Right lobe of liver (tissue), 6 donors: ENCODE results near the gene ERI3. TPM values are rescaled to one million over a fixed set of nuclear protein-coding genes. Genes with fewer than 3 reads are reported as not detected.
A peak's percentile ranks its signal among the peaks of the same experiment; 100 is the strongest.

ENCODE experiments used
- ATAC-seq, 4 donors: fragments of 200-7000 bp; cut with Tn5 transposase; one replicate each; pipeline ENCODE4 v1.9.1; 2020; ENCODE audit warnings: mild to moderate bottlenecking in 4 of 4, moderate library complexity in 4 of 4
- DNase-seq, 3 donors: peaks; one replicate each; pipeline ENCODE4 v3.0.0-alpha.2; 2020
- H3K27ac ChIP-seq, 3 donors: fragments of 200-600 bp; one replicate each; pipeline ENCODE4 v1.8.0; 2022
- H3K27me3 ChIP-seq, 2 donors: fragments of 200-600 bp; one replicate each; pipeline ENCODE4 v1.8.0; 2022
- H3K36me3 ChIP-seq, 4 donors: fragments of 200-600 bp; sonication (generic) in 1 of 4; one replicate each; pipeline versions ENCODE4 v1.5.1 to v1.8.0; 2017 to 2022; ENCODE audit warnings: control low read depth in 1 of 4
- H3K4me1 ChIP-seq, 4 donors: fragments of 200-600 bp; sonication (generic) in 1 of 4; one replicate each; pipeline versions ENCODE4 v1.5.1 to v1.8.0; 2017 to 2022; ENCODE audit warnings: control low read depth in 1 of 4
- H3K4me3 ChIP-seq, 3 donors: fragments of 200-600 bp; one replicate each; pipeline ENCODE4 v1.8.0; 2022
- H3K9me3 ChIP-seq, 4 donors: fragments of 200-600 bp; sonication (generic) in 1 of 4; one replicate each; pipeline versions ENCODE4 v1.5.1 to v1.8.0; 2017 to 2022; ENCODE audit warnings: control low read depth in 1 of 4
- POLR2A ChIP-seq: fragments of 450-650 bp; IDR thresholded peaks from one replicate; pipeline ENCODE4 v1.6.1; 2017; ENCODE audit warnings: antibody characterized with exemption, mild to moderate bottlenecking
- WGBS: methylation state at CpG from one replicate; pipeline ENCODE4 v1.1.6; 2018; ENCODE audit warnings: low coverage, low lambda C conversion rate; ENCODE audit not compliant: insufficient coverage; ENCODE audit errors: missing lambda C conversion rate; 5-methylcytosine and 5-hydroxymethylcytosine counted together
- intact Hi-C, 2 donors: fragments of 100-400 bp; cut with DNase I; formaldehyde crosslinking; loops; one replicate each; pipeline versions ENCODE4 v1.11.2 to v1.14.1; 2022
- total RNA-seq, 6 experiments: library from RNA; depleted of rRNA in 2 of 6; stranded (reverse); fragments of >200 nt in 2 of 6; fragmentation: NEBNext Ultra II Directional in 3 of 6; extraction: Animal tissue kit (Norgen Biotek cat#: 25700) in 3 of 6; gene quantifications; one replicate each; pipeline versions ENCODE4 v1.1.0 to v1.2.4, GENCODE V29; 2016 to 2023
- TF ChIP-seq, protein P1 (sequence below), 4 donors: fragments of 200-600 bp in 3 of 4; fragments of 450-650 bp in 1 of 4; IDR thresholded peaks; one replicate each; pipeline versions ENCODE4 v1.5.1 to v1.8.0; 2016 to 2022; ENCODE audit warnings: antibody characterized with exemption in 4 of 4, mild to moderate bottlenecking in 2 of 4
- donor health status: DM: no; HTN: yes; CAD: no.
- donor health status: DM: no; HTN: no; CAD: no.
- donor health status: DM: no; HTN: no; CAD: no.
- donor health status: DM: no; HTN: yes; CAD: no.
- donor health status: DM: no; HTN: yes; CAD: no.

Gene ERI3
- total RNA-seq, 6 experiments from 2014 or later, result 20.6 to 30.6 (median 23.8) TPM

DNA sequence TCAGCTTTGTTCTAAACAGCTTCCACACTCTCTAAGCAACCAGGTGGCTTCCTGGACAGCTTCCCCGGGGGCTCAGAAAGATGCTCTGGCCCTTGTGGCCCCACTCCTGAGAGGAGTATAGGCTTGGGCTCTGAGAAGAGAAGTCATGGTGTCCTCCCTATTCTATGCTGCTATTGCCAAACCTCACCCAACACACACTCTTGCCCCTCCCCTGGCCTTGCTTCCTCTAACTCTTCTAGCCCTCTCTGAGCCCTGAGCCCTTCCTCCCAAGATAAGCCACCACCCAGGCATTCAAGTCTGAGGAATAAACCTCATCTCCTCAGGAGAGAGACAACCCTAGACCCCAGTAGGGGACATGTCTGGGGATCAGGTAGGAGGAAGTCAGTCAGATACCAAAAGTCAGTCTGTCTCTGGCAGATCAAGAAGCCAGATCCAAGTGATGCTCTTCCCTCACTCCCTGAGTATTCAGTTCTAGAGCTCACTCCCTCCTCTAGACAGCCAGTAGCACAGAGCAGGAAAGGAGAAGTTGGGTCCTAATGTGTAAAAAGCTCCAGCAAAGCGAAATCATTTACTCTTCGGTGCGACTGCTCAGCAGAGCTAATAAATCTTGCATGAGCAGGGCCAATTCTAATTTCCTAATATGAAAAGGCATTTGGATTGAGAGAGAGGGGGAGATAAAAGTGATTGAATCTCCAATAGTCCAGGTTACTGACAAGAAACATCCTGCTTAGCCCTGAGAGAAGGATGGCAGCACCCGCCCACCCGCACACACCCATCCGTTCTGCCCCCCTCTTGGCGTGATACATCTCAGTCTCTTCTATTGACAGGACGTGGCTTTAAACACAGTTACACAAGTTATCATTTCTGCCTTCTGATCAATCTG, 91.2 kb downstream of the ERI3 start:
- TF ChIP-seq, protein P1, sequence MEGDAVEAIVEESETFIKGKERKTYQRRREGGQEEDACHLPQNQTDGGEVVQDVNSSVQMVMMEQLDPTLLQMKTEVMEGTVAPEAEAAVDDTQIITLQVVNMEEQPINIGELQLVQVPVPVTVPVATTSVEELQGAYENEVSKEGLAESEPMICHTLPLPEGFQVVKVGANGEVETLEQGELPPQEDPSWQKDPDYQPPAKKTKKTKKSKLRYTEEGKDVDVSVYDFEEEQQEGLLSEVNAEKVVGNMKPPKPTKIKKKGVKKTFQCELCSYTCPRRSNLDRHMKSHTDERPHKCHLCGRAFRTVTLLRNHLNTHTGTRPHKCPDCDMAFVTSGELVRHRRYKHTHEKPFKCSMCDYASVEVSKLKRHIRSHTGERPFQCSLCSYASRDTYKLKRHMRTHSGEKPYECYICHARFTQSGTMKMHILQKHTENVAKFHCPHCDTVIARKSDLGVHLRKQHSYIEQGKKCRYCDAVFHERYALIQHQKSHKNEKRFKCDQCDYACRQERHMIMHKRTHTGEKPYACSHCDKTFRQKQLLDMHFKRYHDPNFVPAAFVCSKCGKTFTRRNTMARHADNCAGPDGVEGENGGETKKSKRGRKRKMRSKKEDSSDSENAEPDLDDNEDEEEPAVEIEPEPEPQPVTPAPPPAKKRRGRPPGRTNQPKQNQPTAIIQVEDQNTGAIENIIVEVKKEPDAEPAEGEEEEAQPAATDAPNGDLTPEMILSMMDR (IDR thresholded peaks at IDR 0.05), result no peak
- no peak for TF ChIP-seq POLR2A
- no peaks in the 10 kb centered on the region for H3K4me1 ChIP-seq
- no peaks in the 10 kb centered on the region for H3K27me3 ChIP-seq
- ATAC-seq (peak; percentile 28 to 73 (median 57)), DNase-seq (no peak)
- intact Hi-C loops, result no loop called here
- H3K9me3 ChIP-seq, result no peaks in the 10 kb centered on the region
- H3K4me3 ChIP-seq, result no peak overlapping the region
- 90% methylated on average over 7 of the region's 9 CpGs for WGBS
- no peak overlapping the region for H3K27ac ChIP-seq
- H3K36me3 ChIP-seq, result no peaks in the 10 kb centered on the region

DNA sequence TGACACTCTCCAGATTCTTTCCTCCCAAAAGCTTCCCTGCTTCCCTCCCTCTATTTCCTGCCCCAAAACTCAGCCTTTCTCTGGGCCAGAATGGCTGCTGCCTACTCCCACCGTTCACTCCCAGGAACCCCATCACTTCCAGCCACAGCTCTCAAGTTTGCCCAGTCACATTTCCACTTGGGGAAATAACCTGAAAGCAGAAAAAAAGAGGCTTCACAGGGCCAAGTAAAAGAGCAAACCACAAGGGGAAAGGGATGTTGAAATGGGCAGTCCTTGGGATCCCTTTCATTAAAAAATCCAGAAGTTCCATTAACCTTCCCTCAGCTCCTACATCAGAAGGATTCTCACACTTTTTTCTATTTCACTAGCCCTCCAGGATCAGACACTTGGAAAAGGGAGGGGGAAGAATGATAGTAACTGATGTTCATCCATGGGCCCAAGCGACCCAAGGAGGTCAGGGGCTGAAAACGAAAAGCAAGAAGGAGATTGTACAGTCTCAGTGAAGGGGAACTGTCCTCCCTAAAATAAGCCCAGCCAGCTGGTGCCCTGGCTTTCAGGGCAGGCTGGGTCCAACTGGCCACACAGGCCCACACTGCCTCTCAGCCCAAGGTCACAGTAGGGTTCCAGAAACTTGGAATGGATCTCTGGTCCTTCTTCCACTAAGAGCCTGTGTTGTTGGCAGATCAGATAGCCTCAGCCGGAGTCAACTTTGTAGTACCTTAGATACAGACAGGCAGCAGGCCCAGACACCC, 92.1 kb downstream of the ERI3 start:
- H3K27me3 ChIP-seq, result no peaks in the 10 kb centered on the region
- no peak for DNase-seq
- H3K36me3 ChIP-seq, result no peaks in the 10 kb centered on the region
- H3K9me3 ChIP-seq, result no peaks in the 10 kb centered on the region
- no peaks in the 10 kb centered on the region for H3K4me1 ChIP-seq
- ATAC-seq, result no peak
- WGBS, result 79% methylated on average over 3 of the region's 4 CpGs
- intact Hi-C loops, result no loop called here
- TF ChIP-seq POLR2A, result no peak
- H3K27ac ChIP-seq, result no peak overlapping the region
- H3K4me3 ChIP-seq, result no peak overlapping the region

DNA sequence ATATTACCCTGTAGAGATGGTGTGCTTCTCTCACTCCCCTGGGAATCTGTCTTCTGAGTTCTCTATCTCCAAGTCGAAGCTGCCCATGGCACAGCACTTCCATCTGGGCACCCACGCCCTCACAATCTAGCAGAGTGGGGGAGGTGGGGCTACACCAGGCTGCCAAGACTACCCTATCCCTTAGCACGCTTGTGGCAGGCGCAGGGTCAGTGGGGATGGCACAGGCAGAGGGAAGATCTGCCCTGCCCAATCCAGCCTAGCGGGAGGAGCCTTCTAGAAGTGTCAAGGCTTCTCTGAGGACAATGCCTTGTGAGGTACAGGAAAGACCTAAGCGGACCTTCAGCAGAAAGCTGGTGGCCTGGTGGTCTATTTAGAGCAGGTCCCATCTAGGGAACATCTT, 92.6 kb downstream of the ERI3 start:
- Histone ChIP-seq H3K9me3 (no peaks in the 10 kb centered on the region), H3K4me3 (no peak overlapping the region), H3K4me1 (no peaks in the 10 kb centered on the region), H3K27ac (no peak overlapping the region), H3K36me3 (no peaks in the 10 kb centered on the region), H3K27me3 (no peaks in the 10 kb centered on the region)
- DNase-seq (no peak), ATAC-seq (no peak)
- intact Hi-C loops, result no loop called here
- TF ChIP-seq, protein P1 (IDR thresholded peaks at IDR 0.05), result no peak
- no peak for TF ChIP-seq POLR2A
- WGBS, result no CpG with 5 or more reads among the region's 6 CpGs

DNA sequence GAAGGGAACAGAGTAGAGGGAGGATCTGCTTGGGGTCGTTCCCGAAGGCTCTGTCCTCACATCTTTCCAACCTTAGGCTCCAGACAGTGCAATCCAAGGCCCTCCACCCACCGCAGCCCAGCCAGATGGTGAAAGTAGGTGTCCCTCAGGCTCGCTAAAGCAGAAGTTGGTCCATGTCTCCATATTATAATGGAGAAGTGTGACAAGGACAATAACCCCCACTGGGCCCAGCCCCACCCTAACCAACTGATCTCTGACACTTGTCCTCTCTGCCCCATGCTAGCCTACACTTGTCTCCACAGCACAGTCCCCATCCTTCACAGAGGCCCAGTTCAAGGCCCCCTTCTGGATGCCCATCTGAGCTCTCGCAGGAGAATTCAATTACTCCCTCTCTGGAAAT, 93.1 kb downstream of the ERI3 start:
- intact Hi-C loops, result no loop called here
- TF ChIP-seq POLR2A, result no peak
- TF ChIP-seq, protein P1 (IDR thresholded peaks at IDR 0.05), result no peak
- Histone ChIP-seq H3K27me3 (no peaks in the 10 kb centered on the region), H3K9me3 (no peaks in the 10 kb centered on the region), H3K4me1 (no peaks in the 10 kb centered on the region), H3K27ac (no peak overlapping the region), H3K36me3 (no peaks in the 10 kb centered on the region), H3K4me3 (no peak overlapping the region)
- 80% methylated on average over 5 of the region's 5 CpGs for WGBS
- ATAC-seq (peak; percentile 27 to 40 (median 33)), DNase-seq (no peak)
